Endometrial microvascular endothelial cells (primary cell): Measurements from ENCODE around the gene SMG6. TPM values are rescaled to one million over a fixed set of nuclear protein-coding genes. Genes with fewer than 3 reads are reported as not detected.

Experiments used
- in situ Hi-C: cut with HindIII; loops from 2 replicates; pipeline ENCODE4 v1.10.0; 2017; ENCODE audit warnings: low sequenced_read_pairs, low pct_unique_long_range_greater_than_20kb; ENCODE audit errors: inconsistent ontology term
- total RNA-seq: library from RNA; depleted of rRNA; stranded (reverse); fragments of >200 nt; gene quantifications from one replicate; pipeline ENCODE4 v1.2.3, GENCODE V29; 2015; ENCODE audit errors: inconsistent ontology term

SMG6 gene
- total RNA-seq, 1 donor from 2014 or later = 67.2 TPM

- in situ Hi-C loops = no loop called here
Observed at GRCh38 chr17:2051933-2052559, 251.5 kb downstream of the SMG6 start.

- in situ Hi-C loops = no loop called here
Observed at GRCh38 chr17:2051061-2051932, 252.3 kb downstream of the SMG6 start.

GRCh38 chr17:2050300-2051060, 253.1 kb downstream of the SMG6 start:
- in situ Hi-C loops = no loop called here

- in situ Hi-C loops = loop anchor here (25.0 kb wide), 1 partner anchor 137 kb away; no protein-coding TSS in a partner anchor
Observed at GRCh38 chr17:2049333-2050299, 254.0 kb downstream of the SMG6 start.

GRCh38 chr17:2048805-2049204, 254.8 kb downstream of the SMG6 start:
- in situ Hi-C loops = loop anchor here (25.0 kb wide), 1 partner anchor 137 kb away; no protein-coding TSS in a partner anchor

- in situ Hi-C loops = loop anchor here (25.0 kb wide), 1 partner anchor 135 kb away; no protein-coding TSS in a partner anchor
Observed at GRCh38 chr17:2047590-2047989, 256.0 kb downstream of the SMG6 start.

GRCh38 chr17:2044263-2044894, 259.2 kb downstream of the SMG6 start:
- in situ Hi-C loops = loop anchor here (25.0 kb wide), 1 partner anchor 132 kb away; no protein-coding TSS in a partner anchor

- in situ Hi-C loops = loop anchor here (25.0 kb wide), 1 partner anchor 131 kb away; no protein-coding TSS in a partner anchor
Observed at GRCh38 chr17:2043785-2044184, 259.8 kb downstream of the SMG6 start.

GRCh38 chr17:2042933-2043332, 260.7 kb downstream of the SMG6 start:
- in situ Hi-C loops = loop anchor here (25.0 kb wide), 1 partner anchor 131 kb away; no protein-coding TSS in a partner anchor

GRCh38 chr17:2042390-2042847, 261.2 kb downstream of the SMG6 start:
- in situ Hi-C loops = loop anchor here (25.0 kb wide), 1 partner anchor 130 kb away; no protein-coding TSS in a partner anchor

GRCh38 chr17:2041561-2042389, 261.8 kb downstream of the SMG6 start, which contains the start of gene OVCA2:
Gene OVCA2 (plus strand): TSS chr17:2042022. CDS start chr17:2042048, 26 bp downstream.
- in situ Hi-C loops = loop anchor here (25.0 kb wide), 1 partner anchor 129 kb away; no protein-coding TSS in a partner anchor

- in situ Hi-C loops = loop anchor here (25.0 kb wide), 1 partner anchor 129 kb away; no protein-coding TSS in a partner anchor
Observed at GRCh38 chr17:2040942-2041560, 262.5 kb downstream of the SMG6 start.

- in situ Hi-C loops = loop anchor here (25.0 kb wide), 1 partner anchor 128 kb away; no protein-coding TSS in a partner anchor
Observed at GRCh38 chr17:2040219-2040827, 263.3 kb downstream of the SMG6 start.

GRCh38 chr17:2037155-2037554, 266.4 kb downstream of the SMG6 start:
- in situ Hi-C loops = loop anchor here (25.0 kb wide), 1 partner anchor 125 kb away; no protein-coding TSS in a partner anchor
